HepG2 (cell line): ENCODE data around the gene MXD3.

Experiments
- ARHGAP35 ChIP-seq: sonication (generic); formaldehyde crosslinking; IDR thresholded peaks from 2 replicates; pipeline ENCODE4 v1.9.0; 2022; ENCODE audit warnings: mild to moderate bottlenecking, inconsistent platforms, moderate library complexity, missing genetic modification reagents, borderline replicate concordance
- KDM5B ChIP-seq: sonication (generic); formaldehyde crosslinking; IDR thresholded peaks from 2 replicates; pipeline ENCODE4 v1.4.0; 2020; ENCODE audit warnings: missing genetic modification reagents, mild to moderate bottlenecking, borderline replicate concordance
- POLR2A ChIP-seq, 2 experiments: IDR thresholded peaks; 2 replicates each; pipeline ENCODE4 v1.6.1; 2011; ENCODE audit warnings: low read depth in 2 of 2, low read length in 2 of 2, mild to moderate bottlenecking in 1 of 2, moderate library complexity in 1 of 2; ENCODE audit not compliant: insufficient read depth in 1 of 2
- RFX5 ChIP-seq: IDR thresholded peaks from 2 replicates; pipeline ENCODE4 v1.6.1; 2011; ENCODE audit warnings: low read depth, low read length, improper control_type of control experiment
- SMYD3 ChIP-seq: sonication (generic); formaldehyde crosslinking; IDR thresholded peaks from 2 replicates; pipeline ENCODE4 v1.8.1; 2023; ENCODE audit warnings: mild to moderate bottlenecking, missing genetic modification reagents
- XBP1 ChIP-seq: sonication (generic); formaldehyde crosslinking; IDR thresholded peaks from 2 replicates; pipeline ENCODE4 v1.5.0; 2020; ENCODE audit warnings: missing genetic modification reagents
- ZNF24 ChIP-seq: fragments of 450-650 bp; IDR thresholded peaks from 2 replicates; pipeline ENCODE4 v1.6.1; 2017; ENCODE audit warnings: antibody characterized with exemption, mild to moderate bottlenecking
- TF ChIP-seq, protein P1 (sequence below): sonication (generic); formaldehyde crosslinking; IDR thresholded peaks from 2 replicates; pipeline ENCODE4 v1.5.0; 2020; ENCODE audit warnings: mild to moderate bottlenecking, missing genetic modification reagents, moderate library complexity
- TF ChIP-seq, protein P2 (sequence below): fragments of 450-650 bp; IDR thresholded peaks from 2 replicates; pipeline ENCODE4 v1.6.1; 2017; ENCODE audit warnings: mild to moderate bottlenecking

DNA sequence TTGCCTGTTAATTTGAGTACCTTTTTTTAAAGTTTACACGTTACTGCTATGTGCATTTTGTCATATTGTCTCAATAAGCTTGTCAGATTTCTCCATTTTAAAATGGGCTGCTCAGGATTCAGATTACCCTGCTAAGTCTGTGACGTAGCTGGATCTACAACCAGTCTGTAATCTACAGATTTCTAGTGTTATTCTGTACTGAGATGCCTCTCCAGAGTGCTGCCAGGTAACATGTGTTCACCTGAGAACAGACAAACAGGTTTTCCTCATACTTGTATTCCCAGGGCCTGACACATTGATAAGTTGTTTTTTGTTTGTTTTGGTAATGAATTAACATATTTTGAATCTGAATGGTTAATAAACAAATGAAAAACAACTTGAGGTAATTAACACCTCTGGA lies 23.5 kb downstream of the MXD3 start:
- TF ChIP-seq ZNF24 (no peak), RFX5 (no peak), ARHGAP35 (CRISPR knock-in tag) (no peak), KDM5B (CRISPR knock-in tag) (no peak), SMYD3 (CRISPR knock-in tag) (no peak), POLR2A (IDR thresholded peaks at IDR 0.05; ENCODE audit: insufficient read depth in 1 of 2, low read depth in 2 of 2, low read length in 2 of 2) (no peak), XBP1 (CRISPR knock-in tag) (no peak)
- TF ChIP-seq, protein P1, sequence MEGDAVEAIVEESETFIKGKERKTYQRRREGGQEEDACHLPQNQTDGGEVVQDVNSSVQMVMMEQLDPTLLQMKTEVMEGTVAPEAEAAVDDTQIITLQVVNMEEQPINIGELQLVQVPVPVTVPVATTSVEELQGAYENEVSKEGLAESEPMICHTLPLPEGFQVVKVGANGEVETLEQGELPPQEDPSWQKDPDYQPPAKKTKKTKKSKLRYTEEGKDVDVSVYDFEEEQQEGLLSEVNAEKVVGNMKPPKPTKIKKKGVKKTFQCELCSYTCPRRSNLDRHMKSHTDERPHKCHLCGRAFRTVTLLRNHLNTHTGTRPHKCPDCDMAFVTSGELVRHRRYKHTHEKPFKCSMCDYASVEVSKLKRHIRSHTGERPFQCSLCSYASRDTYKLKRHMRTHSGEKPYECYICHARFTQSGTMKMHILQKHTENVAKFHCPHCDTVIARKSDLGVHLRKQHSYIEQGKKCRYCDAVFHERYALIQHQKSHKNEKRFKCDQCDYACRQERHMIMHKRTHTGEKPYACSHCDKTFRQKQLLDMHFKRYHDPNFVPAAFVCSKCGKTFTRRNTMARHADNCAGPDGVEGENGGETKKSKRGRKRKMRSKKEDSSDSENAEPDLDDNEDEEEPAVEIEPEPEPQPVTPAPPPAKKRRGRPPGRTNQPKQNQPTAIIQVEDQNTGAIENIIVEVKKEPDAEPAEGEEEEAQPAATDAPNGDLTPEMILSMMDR, result no peak
- TF ChIP-seq, protein P2, sequence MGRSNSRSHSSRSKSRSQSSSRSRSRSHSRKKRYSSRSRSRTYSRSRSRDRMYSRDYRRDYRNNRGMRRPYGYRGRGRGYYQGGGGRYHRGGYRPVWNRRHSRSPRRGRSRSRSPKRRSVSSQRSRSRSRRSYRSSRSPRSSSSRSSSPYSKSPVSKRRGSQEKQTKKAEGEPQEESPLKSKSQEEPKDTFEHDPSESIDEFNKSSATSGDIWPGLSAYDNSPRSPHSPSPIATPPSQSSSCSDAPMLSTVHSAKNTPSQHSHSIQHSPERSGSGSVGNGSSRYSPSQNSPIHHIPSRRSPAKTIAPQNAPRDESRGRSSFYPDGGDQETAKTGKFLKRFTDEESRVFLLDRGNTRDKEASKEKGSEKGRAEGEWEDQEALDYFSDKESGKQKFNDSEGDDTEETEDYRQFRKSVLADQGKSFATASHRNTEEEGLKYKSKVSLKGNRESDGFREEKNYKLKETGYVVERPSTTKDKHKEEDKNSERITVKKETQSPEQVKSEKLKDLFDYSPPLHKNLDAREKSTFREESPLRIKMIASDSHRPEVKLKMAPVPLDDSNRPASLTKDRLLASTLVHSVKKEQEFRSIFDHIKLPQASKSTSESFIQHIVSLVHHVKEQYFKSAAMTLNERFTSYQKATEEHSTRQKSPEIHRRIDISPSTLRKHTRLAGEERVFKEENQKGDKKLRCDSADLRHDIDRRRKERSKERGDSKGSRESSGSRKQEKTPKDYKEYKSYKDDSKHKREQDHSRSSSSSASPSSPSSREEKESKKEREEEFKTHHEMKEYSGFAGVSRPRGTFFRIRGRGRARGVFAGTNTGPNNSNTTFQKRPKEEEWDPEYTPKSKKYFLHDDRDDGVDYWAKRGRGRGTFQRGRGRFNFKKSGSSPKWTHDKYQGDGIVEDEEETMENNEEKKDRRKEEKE, result no peak
